SU-DHL-6 (cell line): ENCODE data around the gene WFDC1.

Experiments
- H2AFZ ChIP-seq: fragments of 200-600 bp; sonication (generic); 2 replicates; pipeline ENCODE4 v1.6.1; 2014; ENCODE audit warnings: low read depth, mild to moderate bottlenecking, moderate library complexity, mixed read lengths, antibody characterized with exemption, low read length; ENCODE audit not compliant: severe bottlenecking
- H3F3A ChIP-seq: fragments of 200-600 bp; shearing (Covaris generic); 2 replicates; pipeline ENCODE4 v1.6.0; 2016; ENCODE audit warnings: antibody characterized with exemption, mild to moderate bottlenecking; ENCODE audit not compliant: insufficient read depth
- H3K27ac ChIP-seq: fragments of 200-600 bp; sonication (generic); 2 replicates; pipeline ENCODE4 v1.5.1; 2016; ENCODE audit warnings: low read depth, mild to moderate bottlenecking, low read length, moderate library complexity, mixed read lengths
- H3K27me3 ChIP-seq: fragments of 200-600 bp; sonication (generic), shearing (Covaris generic); 2 replicates; pipeline ENCODE4 v1.6.0; 2014; ENCODE audit warnings: mild to moderate bottlenecking, low read length
- H3K36me3 ChIP-seq: fragments of 200-600 bp; sonication (generic); 2 replicates; pipeline ENCODE4 v1.6.1; 2014; ENCODE audit warnings: mild to moderate bottlenecking, low read length, mixed read lengths
- H3K4me2 ChIP-seq: fragments of 300-600, 200-600 bp; shearing (Covaris generic), sonication (generic); 2 replicates; pipeline ENCODE4 v1.6.0; 2014; ENCODE audit warnings: low read length, low read depth, mild to moderate bottlenecking; ENCODE audit not compliant: poor library complexity, severe bottlenecking
- H3K4me3 ChIP-seq: fragments of 200-600 bp; sonication (generic); 2 replicates; pipeline ENCODE4 v1.5.1; 2014; ENCODE audit warnings: antibody characterized with exemption, low read length, mild to moderate bottlenecking, mixed read lengths; ENCODE audit not compliant: insufficient read depth, poor library complexity, severe bottlenecking
- H3K79me2 ChIP-seq: fragments of 200-600 bp; sonication (generic); 2 replicates; pipeline ENCODE4 v1.6.1; 2014; ENCODE audit warnings: mild to moderate bottlenecking, low read length, moderate library complexity; ENCODE audit not compliant: insufficient read depth
- H3K9ac ChIP-seq: fragments of 200-600 bp; sonication (generic); 2 replicates; pipeline ENCODE4 v1.7.0; 2014; ENCODE audit warnings: mild to moderate bottlenecking, low read length
- H3K9me2 ChIP-seq: fragments of 200-600 bp; sonication (generic); replicated peaks from 2 replicates; pipeline ENCODE4 v1.6.1; 2014; ENCODE audit warnings: low read length; ENCODE audit not compliant: insufficient read depth
- H3K9me3 ChIP-seq: fragments of 200-600 bp; sonication (generic); 2 replicates; pipeline ENCODE4 v1.6.1; 2014; ENCODE audit warnings: low read length, mixed read lengths; ENCODE audit not compliant: insufficient read depth
- H4K20me1 ChIP-seq: fragments of 200-600 bp; sonication (generic); 2 replicates; pipeline ENCODE4 v1.6.1; 2014; ENCODE audit warnings: low read depth, mild to moderate bottlenecking, antibody characterized with exemption, low read length, moderate library complexity, mixed read lengths
- EZH2phosphoT487 ChIP-seq: fragments of 200-600 bp; sonication (generic), shearing (Covaris generic); conservative IDR thresholded peaks from 2 replicates; pipeline ENCODE4 v1.6.1; 2018; ENCODE audit warnings: mild to moderate bottlenecking, antibody characterized with exemption, low read length, moderate library complexity, mixed read lengths
- TF ChIP-seq, protein P1 (sequence below): fragments of 200-600 bp; sonication (generic); IDR thresholded peaks from one replicate; pipeline ENCODE4 v1.5.1; 2017; ENCODE audit warnings: antibody characterized with exemption, mild to moderate bottlenecking, low read length, moderate library complexity; ENCODE audit not compliant: insufficient read depth, poor library complexity, severe bottlenecking

WFDC1 gene

DNA sequence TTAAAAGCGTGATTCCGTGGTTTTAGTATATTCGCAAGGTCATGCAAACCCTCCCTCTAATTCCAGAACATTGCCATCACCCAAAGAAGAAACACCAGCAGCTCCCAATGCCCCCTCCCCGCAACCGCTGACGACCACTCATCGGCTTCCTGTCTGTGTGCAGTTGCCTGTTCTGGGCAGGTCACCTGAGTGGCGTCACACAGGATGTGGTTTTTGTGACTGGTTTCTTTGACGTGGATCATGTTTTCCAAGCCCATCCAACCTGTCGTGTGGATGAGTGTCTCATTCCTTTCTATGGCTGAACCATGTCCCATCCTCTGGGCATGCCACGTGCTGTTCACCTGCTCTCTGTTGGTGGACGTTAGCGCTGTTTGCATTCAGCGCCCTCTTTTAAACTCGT is 65.5 kb downstream of the WFDC1 start:
- Histone ChIP-seq H3K4me2 (no peak overlapping the region), H2AFZ (no peak overlapping the region), H3K9me3 (no peaks in the 10 kb centered on the region), H3K27me3 (no peaks in the 10 kb centered on the region), H3F3A (no peaks in the 10 kb centered on the region), H3K36me3 (no peaks in the 10 kb centered on the region), H4K20me1 (no peaks in the 10 kb centered on the region), H3K9ac (no peak overlapping the region), H3K27ac (no peak overlapping the region), H3K9me2 (no peaks in the 10 kb centered on the region), H3K79me2 (no peaks in the 10 kb centered on the region), H3K4me3 (no peak overlapping the region)
- no peak for TF ChIP-seq EZH2phosphoT487
- TF ChIP-seq, protein P1, sequence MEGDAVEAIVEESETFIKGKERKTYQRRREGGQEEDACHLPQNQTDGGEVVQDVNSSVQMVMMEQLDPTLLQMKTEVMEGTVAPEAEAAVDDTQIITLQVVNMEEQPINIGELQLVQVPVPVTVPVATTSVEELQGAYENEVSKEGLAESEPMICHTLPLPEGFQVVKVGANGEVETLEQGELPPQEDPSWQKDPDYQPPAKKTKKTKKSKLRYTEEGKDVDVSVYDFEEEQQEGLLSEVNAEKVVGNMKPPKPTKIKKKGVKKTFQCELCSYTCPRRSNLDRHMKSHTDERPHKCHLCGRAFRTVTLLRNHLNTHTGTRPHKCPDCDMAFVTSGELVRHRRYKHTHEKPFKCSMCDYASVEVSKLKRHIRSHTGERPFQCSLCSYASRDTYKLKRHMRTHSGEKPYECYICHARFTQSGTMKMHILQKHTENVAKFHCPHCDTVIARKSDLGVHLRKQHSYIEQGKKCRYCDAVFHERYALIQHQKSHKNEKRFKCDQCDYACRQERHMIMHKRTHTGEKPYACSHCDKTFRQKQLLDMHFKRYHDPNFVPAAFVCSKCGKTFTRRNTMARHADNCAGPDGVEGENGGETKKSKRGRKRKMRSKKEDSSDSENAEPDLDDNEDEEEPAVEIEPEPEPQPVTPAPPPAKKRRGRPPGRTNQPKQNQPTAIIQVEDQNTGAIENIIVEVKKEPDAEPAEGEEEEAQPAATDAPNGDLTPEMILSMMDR: no peak

DNA sequence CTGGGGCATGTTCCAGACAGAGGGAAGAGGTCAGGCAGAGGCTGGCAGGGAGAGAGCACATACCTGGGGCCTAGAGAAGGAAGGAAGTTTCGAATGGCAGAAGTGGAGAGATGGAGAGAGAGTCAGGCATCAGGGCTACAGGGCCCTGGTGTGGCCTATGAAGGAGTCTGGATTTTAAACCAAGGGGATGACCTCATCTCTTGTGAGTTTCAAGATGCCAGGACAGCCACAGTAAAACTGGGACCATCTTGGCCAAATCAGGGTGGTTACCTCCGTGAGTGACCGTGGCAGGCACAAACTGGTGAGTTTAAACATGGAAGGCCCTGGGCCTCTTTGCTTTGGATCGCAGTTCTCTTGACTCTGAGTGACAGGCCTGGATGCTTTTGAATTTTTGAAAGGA is 66.1 kb downstream of the WFDC1 start:
- TF ChIP-seq EZH2phosphoT487: no peak
- TF ChIP-seq, protein P1: no peak
- Histone ChIP-seq H3K9me3 (no peaks in the 10 kb centered on the region), H3K79me2 (no peaks in the 10 kb centered on the region), H3K27me3 (no peaks in the 10 kb centered on the region), H3F3A (no peaks in the 10 kb centered on the region), H3K4me2 (no peak overlapping the region), H3K9me2 (no peaks in the 10 kb centered on the region), H3K9ac (no peak overlapping the region), H4K20me1 (no peaks in the 10 kb centered on the region), H3K27ac (no peak overlapping the region), H3K36me3 (no peaks in the 10 kb centered on the region), H3K4me3 (no peak overlapping the region), H2AFZ (no peak overlapping the region)

DNA sequence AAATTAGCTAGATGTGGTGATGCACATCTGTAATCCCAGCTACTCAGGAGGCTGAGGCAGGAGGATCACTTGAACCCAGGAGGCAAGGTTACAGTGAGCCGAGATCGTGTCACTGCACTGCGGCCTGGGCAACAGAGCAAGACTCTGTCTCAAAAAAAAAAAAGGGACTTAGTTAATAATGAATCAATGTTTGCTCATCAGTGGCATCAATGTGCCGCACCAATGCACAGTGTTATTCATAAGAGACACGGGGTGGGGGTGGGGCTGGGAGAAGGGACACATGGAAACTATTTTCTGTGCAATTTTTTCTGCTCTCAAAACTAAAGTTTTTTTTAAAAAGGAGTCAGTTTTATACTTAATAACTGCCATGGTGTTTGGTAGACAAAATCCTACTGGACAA is 66.9 kb downstream of the WFDC1 start:
- Histone ChIP-seq H3K4me2 (no peak overlapping the region), H3K9me2 (no peaks in the 10 kb centered on the region), H3K27me3 (no peaks in the 10 kb centered on the region), H3K9me3 (no peaks in the 10 kb centered on the region), H3K79me2 (no peaks in the 10 kb centered on the region), H2AFZ (no peak overlapping the region), H3F3A (no peaks in the 10 kb centered on the region), H3K27ac (no peak overlapping the region), H4K20me1 (no peaks in the 10 kb centered on the region), H3K36me3 (no peaks in the 10 kb centered on the region), H3K9ac (no peak overlapping the region), H3K4me3 (no peak overlapping the region)
- TF ChIP-seq EZH2phosphoT487: no peak
- TF ChIP-seq, protein P1: no peak

DNA sequence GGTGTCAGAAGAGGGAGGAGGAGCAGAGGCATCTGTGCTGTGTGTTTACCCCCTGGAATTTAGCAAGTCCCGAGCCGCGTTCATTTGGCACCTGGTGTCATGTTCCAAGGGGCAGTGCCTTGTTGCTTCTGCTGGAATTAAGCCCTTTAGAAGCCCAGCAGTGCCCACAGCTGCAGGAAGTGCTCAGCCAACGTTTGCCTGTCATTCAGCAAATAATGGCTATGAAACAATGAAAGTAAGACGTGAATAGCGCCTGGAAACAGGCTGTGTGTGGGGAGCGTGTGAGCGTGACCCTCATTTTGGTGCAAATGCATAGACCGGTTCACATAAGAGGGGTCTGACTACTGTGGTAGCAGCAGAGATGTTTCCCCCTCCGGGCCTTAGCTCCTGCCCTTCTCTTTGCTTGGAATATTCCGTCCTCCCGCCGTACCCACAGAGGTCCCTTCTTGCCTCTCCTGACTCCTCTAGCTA is 67.8 kb downstream of the WFDC1 start:
- Histone ChIP-seq H3K9me3 (no peaks in the 10 kb centered on the region), H3K4me3 (no peak overlapping the region), H3K27ac (no peak overlapping the region), H3K79me2 (no peaks in the 10 kb centered on the region), H2AFZ (no peak overlapping the region), H3K4me2 (no peak overlapping the region), H3K9ac (no peak overlapping the region), H3K27me3 (no peaks in the 10 kb centered on the region), H3K36me3 (no peaks in the 10 kb centered on the region), H4K20me1 (no peaks in the 10 kb centered on the region), H3F3A (no peaks in the 10 kb centered on the region), H3K9me2 (no peaks in the 10 kb centered on the region)
- no peak for TF ChIP-seq EZH2phosphoT487
- TF ChIP-seq, protein P1: no peak
